Endothelial cell of umbilical vein (primary cell): ENCODE results near the gene RHCE.
"Not testable (repeated sequence)": the region's sequence is repeated elsewhere in the genome, so short reads cannot be mapped to it uniquely, and the experiment has no call there.

Experiments used
- EZH2 ChIP-seq: IDR thresholded peaks from 2 replicates; pipeline ENCODE4 v1.6.1; 2012; ENCODE audit warnings: borderline replicate concordance, low read depth, mild to moderate bottlenecking, moderate library complexity, low read length, inconsistent platforms; ENCODE audit not compliant: severe bottlenecking
- TF ChIP-seq, protein P1 (sequence below), 2 donors: IDR thresholded peaks; 1 replicate in 1 of 2; 2 replicates in 1 of 2; pipeline ENCODE4 v1.5.1; 2011; ENCODE audit warnings: low read length in 2 of 2, mild to moderate bottlenecking in 2 of 2, moderate library complexity in 2 of 2, control low read depth in 1 of 2, inconsistent platforms in 1 of 2, low read depth in 1 of 2; ENCODE audit not compliant: insufficient read depth in 1 of 2; ENCODE audit errors: extremely low read depth in 1 of 2

GRCh38 chr1:25362634-25363559, 57.7 kb downstream of the RHCE start:
- TF ChIP-seq EZH2: not testable (repeated sequence)
- TF ChIP-seq, protein P1, sequence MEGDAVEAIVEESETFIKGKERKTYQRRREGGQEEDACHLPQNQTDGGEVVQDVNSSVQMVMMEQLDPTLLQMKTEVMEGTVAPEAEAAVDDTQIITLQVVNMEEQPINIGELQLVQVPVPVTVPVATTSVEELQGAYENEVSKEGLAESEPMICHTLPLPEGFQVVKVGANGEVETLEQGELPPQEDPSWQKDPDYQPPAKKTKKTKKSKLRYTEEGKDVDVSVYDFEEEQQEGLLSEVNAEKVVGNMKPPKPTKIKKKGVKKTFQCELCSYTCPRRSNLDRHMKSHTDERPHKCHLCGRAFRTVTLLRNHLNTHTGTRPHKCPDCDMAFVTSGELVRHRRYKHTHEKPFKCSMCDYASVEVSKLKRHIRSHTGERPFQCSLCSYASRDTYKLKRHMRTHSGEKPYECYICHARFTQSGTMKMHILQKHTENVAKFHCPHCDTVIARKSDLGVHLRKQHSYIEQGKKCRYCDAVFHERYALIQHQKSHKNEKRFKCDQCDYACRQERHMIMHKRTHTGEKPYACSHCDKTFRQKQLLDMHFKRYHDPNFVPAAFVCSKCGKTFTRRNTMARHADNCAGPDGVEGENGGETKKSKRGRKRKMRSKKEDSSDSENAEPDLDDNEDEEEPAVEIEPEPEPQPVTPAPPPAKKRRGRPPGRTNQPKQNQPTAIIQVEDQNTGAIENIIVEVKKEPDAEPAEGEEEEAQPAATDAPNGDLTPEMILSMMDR (IDR thresholded peaks at IDR 0.05; ENCODE audit: extremely low read depth in 1 of 2, insufficient read depth in 1 of 2, low read depth in 1 of 2, low read length in 2 of 2): not testable (repeated sequence)
